Measurements from ENCODE around the gene GSTA1. TPM values are rescaled to one million over a fixed set of nuclear protein-coding genes. Genes with fewer than 3 reads are reported as not detected.
"Not testable (repeated sequence)": the region's sequence is repeated elsewhere in the genome, so short reads cannot be mapped to it uniquely, and the experiment has no call there.

GSTA1 gene
- total and polyA plus RNA-seq, 3 experiments from 2014 or later: not detected

- Histone ChIP-seq H3K9me3 (ENCODE audit: low read length) (no peaks in the 10 kb centered on the region), H3K4me1 (ENCODE audit: insufficient read depth, low read length) (no peaks in the 10 kb centered on the region), H3K36me3 (ENCODE audit: insufficient read depth, low read length) (no peaks in the 10 kb centered on the region), H3K27ac (ENCODE audit: low read depth, low read length) (no peak overlapping the region), H3K27me3 (ENCODE audit: insufficient read depth, low read length, poor library complexity, severe bottlenecking) (no peaks in the 10 kb centered on the region), H3K4me3 (ENCODE audit: low read length) (no peak overlapping the region)
- no peak overlapping the region for H3K27ac Mint-ChIP-seq
- peaks cover 0 to 4% (median 1%) of the 10 kb centered on the region in 3 donors for H3K4me1 Mint-ChIP-seq
- peaks cover 0 to 15% (median 11%) of the 10 kb centered on the region in 5 donors for H3K9me3 Mint-ChIP-seq
- CTCF ChIA-PET: no interaction called here
- peaks cover 6 to 7% of the 10 kb centered on the region in 2 donors for H3K27me3 Mint-ChIP-seq
- POLR2A ChIA-PET: no interaction called here
- no peak for DNase-seq
- H3K36me3 Mint-ChIP-seq: peaks cover 0 to 6% (median 0%) of the 10 kb centered on the region in 3 donors
- H3K4me3 Mint-ChIP-seq: no peak overlapping the region
Measured at GRCh38 chr6:52820198-52820597, 16.6 kb upstream of the GSTA1 start.

DNA sequence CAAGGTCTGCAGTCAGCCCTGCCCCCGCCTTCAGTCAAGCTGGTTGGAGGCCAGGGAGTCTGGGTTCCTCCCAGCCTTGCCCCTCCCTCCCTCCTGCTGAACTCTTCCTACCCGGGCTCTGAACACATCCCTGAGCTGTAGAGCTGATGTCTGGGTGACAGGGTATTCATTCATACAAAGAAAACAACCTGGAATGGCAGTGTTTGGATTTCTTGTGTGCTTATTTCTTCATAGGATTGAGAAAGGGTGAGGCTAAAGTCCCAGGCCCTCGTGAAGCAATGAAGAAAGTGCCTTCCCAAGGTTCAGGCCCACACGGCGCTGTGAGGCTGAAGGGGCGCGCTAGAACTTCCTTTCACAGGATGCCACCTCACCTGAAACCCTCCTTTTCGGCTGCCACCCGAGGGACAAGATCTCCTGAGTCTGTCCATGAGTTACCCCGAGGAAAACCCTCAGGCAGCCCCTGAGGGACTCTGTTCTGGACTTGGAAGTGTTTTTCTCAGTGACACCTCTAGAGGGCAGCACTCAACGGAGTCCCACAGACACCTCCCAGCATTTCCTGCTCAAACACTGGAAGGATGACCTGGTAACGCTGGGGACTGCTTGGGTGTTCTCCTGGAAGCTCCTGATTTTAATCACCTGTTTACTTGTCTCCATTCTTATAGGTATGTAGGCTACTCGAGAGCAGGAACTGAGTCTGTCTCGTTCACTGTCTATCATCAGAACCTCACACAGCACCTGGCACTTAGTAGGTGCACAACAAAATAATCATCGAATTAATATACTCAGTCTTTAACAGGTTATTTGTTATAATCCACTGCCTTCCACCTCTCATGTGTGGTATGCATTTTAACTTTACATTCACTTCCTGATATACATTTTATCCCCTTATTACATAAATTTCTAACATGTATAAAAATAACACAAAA lies 11.8 kb upstream of the GSTA1 start:
- H3K36me3 Mint-ChIP-seq: no peaks in the 10 kb centered on the region
- no peak overlapping the region for H3K27ac Mint-ChIP-seq
- Histone ChIP-seq H3K27me3 (ENCODE audit: insufficient read depth, low read length, poor library complexity, severe bottlenecking) (no peaks in the 10 kb centered on the region), H3K9me3 (ENCODE audit: low read length) (no peaks in the 10 kb centered on the region), H3K4me3 (ENCODE audit: low read length) (no peak overlapping the region), H3K4me1 (ENCODE audit: insufficient read depth, low read length) (no peaks in the 10 kb centered on the region), H3K27ac (ENCODE audit: low read depth, low read length) (no peak overlapping the region), H3K36me3 (ENCODE audit: insufficient read depth, low read length) (no peaks in the 10 kb centered on the region)
- peaks cover 0 to 4% (median 1%) of the 10 kb centered on the region in 3 donors for H3K4me1 Mint-ChIP-seq
- H3K4me3 Mint-ChIP-seq: no peak overlapping the region
- H3K9me3 Mint-ChIP-seq: no peaks in the 10 kb centered on the region
- H3K27me3 Mint-ChIP-seq: peaks cover 1 to 24% of the 10 kb centered on the region in 2 donors
- POLR2A ChIA-PET: no interaction called here
- CTCF ChIA-PET: interaction anchor here (1.1 to 2.1 kb wide), 3 partner anchors 13 to 16 kb away, joined by 3 to 5 read pairs (median 3); no protein-coding TSS in a partner anchor
- peak; percentile 11 to 50 (median 21) for DNase-seq

DNA sequence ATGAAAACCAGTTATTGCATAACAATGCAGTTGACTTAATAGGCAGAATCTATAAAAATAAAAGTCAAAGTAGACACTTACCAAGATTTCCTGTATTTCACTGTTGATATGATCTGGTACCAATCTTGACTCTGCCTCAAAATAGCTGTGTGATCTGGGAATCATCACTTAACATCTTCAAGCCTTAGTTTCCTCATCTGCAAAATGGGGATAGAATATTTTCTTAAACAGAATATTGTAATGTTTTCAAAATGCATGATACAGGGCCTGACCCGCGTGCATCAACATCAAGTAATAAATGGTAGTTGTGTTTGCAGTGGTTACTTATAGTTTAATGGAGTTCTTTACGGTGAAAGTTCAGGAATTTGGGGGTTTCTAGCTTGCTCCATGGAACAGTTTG lies 10.9 kb upstream of the GSTA1 start:
- CTCF ChIA-PET: interaction anchor here (1.3 to 2.1 kb wide), 2 partner anchors 12 to 17 kb away, joined by 3 to 5 read pairs; no protein-coding TSS in a partner anchor

GRCh38 chr6:52809777-52810176 lies 6.2 kb upstream of the GSTA1 start:
- H3K9me3 ChIP-seq (ENCODE audit: low read length); H3K27ac Mint-ChIP-seq; H3K27me3 ChIP-seq (ENCODE audit: insufficient read depth, low read length, poor library complexity, severe bottlenecking); POLR2A ChIA-PET; CTCF ChIA-PET; DNase-seq; H3K4me1 Mint-ChIP-seq; H3K4me3 ChIP-seq (ENCODE audit: low read length); H3K36me3 ChIP-seq (ENCODE audit: insufficient read depth, low read length); H3K9me3 Mint-ChIP-seq; H3K4me1 ChIP-seq (ENCODE audit: insufficient read depth, low read length); H3K27ac ChIP-seq (ENCODE audit: low read depth, low read length); H3K36me3 Mint-ChIP-seq; H3K4me3 Mint-ChIP-seq: not testable (repeated sequence)
- H3K27me3 Mint-ChIP-seq: peaks cover 7 to 51% of the 10 kb centered on the region in 2 donors

More for the DNA sequence above, 10.9 kb upstream of the GSTA1 start:
- H3K4me1 Mint-ChIP-seq; H3K36me3 ChIP-seq (ENCODE audit: insufficient read depth, low read length); H3K4me1 ChIP-seq (ENCODE audit: insufficient read depth, low read length); H3K36me3 Mint-ChIP-seq; DNase-seq; H3K27ac ChIP-seq (ENCODE audit: low read depth, low read length); POLR2A ChIA-PET; H3K9me3 Mint-ChIP-seq; H3K4me3 Mint-ChIP-seq; H3K9me3 ChIP-seq (ENCODE audit: low read length); H3K27ac Mint-ChIP-seq; H3K4me3 ChIP-seq (ENCODE audit: low read length); H3K27me3 ChIP-seq (ENCODE audit: insufficient read depth, low read length, poor library complexity, severe bottlenecking): not testable (repeated sequence)
- peaks cover 1 to 28% of the 10 kb centered on the region in 2 donors for H3K27me3 Mint-ChIP-seq

GRCh38 chr6:52808660-52809059 lies 5.0 kb upstream of the GSTA1 start:
- peaks cover 10 to 59% of the 10 kb centered on the region in 2 donors for H3K27me3 Mint-ChIP-seq
- ChIA-PET POLR2A (no interaction called here), CTCF (no interaction called here)
- no peaks in the 10 kb centered on the region for H3K9me3 Mint-ChIP-seq
- peak overlapping the region in 1 of 8 donors; percentile 26 for H3K27ac Mint-ChIP-seq
- Histone ChIP-seq H3K9me3 (ENCODE audit: low read length) (no peaks in the 10 kb centered on the region), H3K4me1 (ENCODE audit: insufficient read depth, low read length) (no peaks in the 10 kb centered on the region), H3K36me3 (ENCODE audit: insufficient read depth, low read length) (no peaks in the 10 kb centered on the region), H3K27ac (ENCODE audit: low read depth, low read length) (no peak overlapping the region), H3K27me3 (ENCODE audit: insufficient read depth, low read length, poor library complexity, severe bottlenecking) (no peaks in the 10 kb centered on the region), H3K4me3 (ENCODE audit: low read length) (no peak overlapping the region)
- no peak overlapping the region for H3K4me3 Mint-ChIP-seq
- H3K4me1 Mint-ChIP-seq: no peaks in the 10 kb centered on the region
- H3K36me3 Mint-ChIP-seq: no peaks in the 10 kb centered on the region
- no peak for DNase-seq

DNA sequence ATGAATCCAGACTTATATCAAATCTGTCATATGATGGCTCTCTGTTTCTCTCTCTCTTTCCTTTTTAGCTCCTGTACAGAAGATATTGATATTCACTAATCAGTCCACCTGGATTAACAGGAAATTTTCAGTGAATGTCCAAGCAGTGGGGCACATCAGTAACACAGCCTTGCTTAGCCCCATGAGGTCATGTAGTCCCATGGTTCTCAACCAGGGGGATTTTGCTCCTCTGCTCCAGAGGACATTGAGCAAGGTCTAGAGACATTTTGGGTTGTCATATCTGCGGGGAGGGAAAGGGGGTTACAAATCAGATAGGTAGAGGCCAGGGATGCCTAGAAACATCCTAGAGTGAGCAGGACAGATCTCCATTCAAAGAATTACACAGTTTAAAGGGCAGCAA lies 810 bp downstream of the GSTA1 start:
- no peak for DNase-seq
- H3K27me3 Mint-ChIP-seq: peaks cover 19 to 51% of the 10 kb centered on the region in 2 donors
- no peaks in the 10 kb centered on the region for H3K27me3 ChIP-seq (ENCODE audit: insufficient read depth, low read length, poor library complexity, severe bottlenecking)
- H3K27ac Mint-ChIP-seq: no peak overlapping the region
- no peaks in the 10 kb centered on the region for H3K36me3 Mint-ChIP-seq
- H3K4me1 Mint-ChIP-seq: no peaks in the 10 kb centered on the region
- ChIA-PET CTCF (interaction anchor here (1.2 kb wide), 1 partner anchor 13 kb away, joined by 5 read pairs; no protein-coding TSS in a partner anchor), POLR2A (no interaction called here)
- no peaks in the 10 kb centered on the region for H3K9me3 Mint-ChIP-seq
- H3K4me1 ChIP-seq (ENCODE audit: insufficient read depth, low read length): no peaks in the 10 kb centered on the region
- H3K27ac ChIP-seq (ENCODE audit: low read depth, low read length): no peak overlapping the region
- no peak overlapping the region for H3K4me3 Mint-ChIP-seq
- no peaks in the 10 kb centered on the region for H3K9me3 ChIP-seq (ENCODE audit: low read length)
- H3K4me3 ChIP-seq (ENCODE audit: low read length): no peak overlapping the region
- H3K36me3 ChIP-seq (ENCODE audit: insufficient read depth, low read length): no peaks in the 10 kb centered on the region

- Mint-ChIP-seq H3K4me3 (no peak overlapping the region), H3K4me1 (no peaks in the 10 kb centered on the region), H3K9me3 (no peaks in the 10 kb centered on the region), H3K27ac (no peak overlapping the region), H3K36me3 (no peaks in the 10 kb centered on the region), H3K27me3 (peaks cover 22 to 57% of the 10 kb centered on the region in 2 donors)
- no peak for DNase-seq
- ChIA-PET POLR2A (no interaction called here), CTCF (no interaction called here)
- Histone ChIP-seq H3K4me1 (ENCODE audit: insufficient read depth, low read length) (no peaks in the 10 kb centered on the region), H3K9me3 (ENCODE audit: low read length) (no peaks in the 10 kb centered on the region), H3K27me3 (ENCODE audit: insufficient read depth, low read length, poor library complexity, severe bottlenecking) (no peaks in the 10 kb centered on the region), H3K27ac (ENCODE audit: low read depth, low read length) (no peak overlapping the region), H3K4me3 (ENCODE audit: low read length) (no peak overlapping the region), H3K36me3 (ENCODE audit: insufficient read depth, low read length) (no peaks in the 10 kb centered on the region)
Measured at GRCh38 chr6:52801188-52801841, 2.3 kb downstream of the GSTA1 start.

GRCh38 chr6:52799272-52799671 lies 4.3 kb downstream of the GSTA1 start:
- H3K4me1 ChIP-seq (ENCODE audit: insufficient read depth, low read length); H3K9me3 Mint-ChIP-seq; POLR2A ChIA-PET; H3K36me3 Mint-ChIP-seq; H3K27ac ChIP-seq (ENCODE audit: low read depth, low read length); H3K4me1 Mint-ChIP-seq; H3K4me3 Mint-ChIP-seq; H3K27me3 ChIP-seq (ENCODE audit: insufficient read depth, low read length, poor library complexity, severe bottlenecking); H3K9me3 ChIP-seq (ENCODE audit: low read length); DNase-seq; H3K4me3 ChIP-seq (ENCODE audit: low read length); CTCF ChIA-PET; H3K36me3 ChIP-seq (ENCODE audit: insufficient read depth, low read length); H3K27ac Mint-ChIP-seq: not testable (repeated sequence)
- peaks cover 23 to 56% of the 10 kb centered on the region in 2 donors for H3K27me3 Mint-ChIP-seq
